ENCODE data around the gene SP140. TPM values are rescaled to one million over a fixed set of nuclear protein-coding genes. Genes with fewer than 3 reads are reported as not detected.

The SP140 gene
- total and polyA plus RNA-seq, 9 of the 15 experiments (the other 6 are each of a cell fraction or from before 2014, with no cell fraction given): 0.04 to 1.1 (median 0.57) TPM; not detected in 1

DNA sequence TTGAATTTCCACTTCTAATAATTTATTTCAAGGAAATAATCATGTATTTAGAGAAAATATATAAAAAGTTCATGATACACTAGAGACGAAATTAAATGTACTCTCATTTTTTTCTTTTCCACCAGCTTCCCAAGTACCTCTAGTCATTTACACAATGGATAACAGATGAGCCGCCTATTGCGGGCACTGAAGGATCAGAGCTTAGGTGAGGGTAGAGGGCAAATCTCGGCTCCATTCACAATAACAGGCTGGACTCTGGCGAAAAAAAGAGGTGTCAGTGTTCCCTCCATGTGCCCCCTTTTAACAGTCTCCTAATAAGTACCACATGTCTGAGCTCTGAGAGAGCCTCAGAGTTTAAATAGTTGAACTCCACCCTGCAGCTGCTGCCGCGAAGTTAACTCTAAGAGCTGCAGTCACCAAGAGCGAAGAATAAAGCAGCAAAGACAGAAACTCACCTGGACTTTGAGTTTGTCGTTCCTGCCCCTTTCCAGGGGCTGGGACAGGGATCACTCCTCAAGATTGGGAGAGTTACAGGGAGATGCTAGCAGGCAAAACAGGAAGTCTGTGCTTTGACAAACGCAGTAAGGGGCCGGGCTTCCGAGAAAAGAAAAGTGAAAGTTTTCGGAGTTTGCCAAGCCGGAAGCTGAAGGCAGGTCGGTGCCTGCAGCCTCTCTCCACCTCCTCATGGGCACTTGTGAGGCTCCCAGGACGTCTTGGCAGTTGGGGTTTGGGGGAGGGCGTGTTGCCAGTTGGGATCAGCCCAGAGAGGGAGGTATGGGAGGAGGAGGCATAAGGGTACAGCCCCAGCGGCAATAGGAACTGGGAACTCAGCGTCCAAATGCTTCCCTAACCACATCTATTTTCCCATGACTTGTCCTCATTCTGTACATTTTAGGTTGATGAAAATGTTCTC is 5.9 kb upstream of the SP140 start, which contains the start of gene SP110 (continued):
- TF ChIP-seq ZBTB40 (IDR thresholded peaks at IDR 0.05) (peak; percentile 75), ZBTB40 (CRISPR knock-in tag; IDR thresholded peaks at IDR 0.05) (no peak), SUPT5H (IDR thresholded peaks at IDR 0.05) (peak; percentile 54), RBM39 (optimal IDR thresholded peaks at IDR 0.05; ENCODE audit: low read depth, low read length) (no peak), RFX1 (IDR thresholded peaks at IDR 0.05) (no peak)
